SK-N-SH treated with all-trans-retinoic acid at 6 μM for 48 hours (cell line): Measurements from ENCODE around the gene ZFHX3.

ENCODE experiments used
- OSR1 ChIP-seq: fragments of 250-450 bp; sonication (Bioruptor Pico); IDR thresholded peaks from 2 replicates; pipeline ENCODE4 v1.8.0; 2022; ENCODE audit warnings: moderate library complexity, mild to moderate bottlenecking, inconsistent platforms
- PATZ1 ChIP-seq: fragments of 250-450 bp; sonication (Bioruptor Pico); IDR thresholded peaks from 2 replicates; pipeline ENCODE4 v1.8.0; 2020; ENCODE audit warnings: mild to moderate bottlenecking, moderate library complexity, borderline replicate concordance
- TCF4 ChIP-seq: fragments of 250-450 bp; sonication (Bioruptor Pico); IDR thresholded peaks from 2 replicates; pipeline ENCODE4 v1.8.0; 2021; ENCODE audit warnings: mild to moderate bottlenecking, moderate library complexity, borderline replicate concordance
- TOX ChIP-seq: fragments of 250-450 bp; sonication (Bioruptor Pico); IDR thresholded peaks from 2 replicates; pipeline ENCODE4 v1.8.0; 2021; ENCODE audit warnings: mild to moderate bottlenecking, moderate library complexity, borderline replicate concordance
- ZFP3 ChIP-seq: fragments of 250-450 bp; sonication (Bioruptor Pico); IDR thresholded peaks from 2 replicates; pipeline ENCODE4 v1.5.0; 2020; ENCODE audit warnings: mild to moderate bottlenecking, moderate library complexity
- ZNF70 ChIP-seq: fragments of 450-650 bp; formaldehyde crosslinking; IDR thresholded peaks from 2 replicates; pipeline ENCODE4 v1.5.0; 2020; ENCODE audit warnings: mild to moderate bottlenecking, moderate library complexity

DNA sequence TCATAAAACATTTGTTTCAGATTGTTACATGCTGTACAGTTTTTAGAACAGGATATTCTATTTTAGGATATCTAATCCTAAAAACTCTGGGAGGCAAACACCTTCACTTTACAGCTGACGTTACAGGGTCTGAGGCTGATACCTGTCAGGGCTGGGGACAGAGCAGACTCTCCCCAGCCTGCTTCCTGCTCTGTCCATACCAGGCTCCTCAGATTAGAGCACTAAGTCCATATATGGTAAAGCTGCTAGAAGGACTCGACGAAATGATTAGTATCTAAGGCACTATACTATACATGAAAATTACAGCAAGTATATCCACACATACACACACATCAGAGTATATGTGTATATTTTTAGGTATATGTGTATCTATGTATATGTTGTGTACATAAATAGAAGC is 125.2 kb downstream of the ZFHX3 start:
- no peak for TF ChIP-seq TOX (CRISPR knock-in tag)
- TF ChIP-seq OSR1 (CRISPR knock-in tag): no peak
- TF ChIP-seq ZFP3 (CRISPR knock-in tag): no peak
- TF ChIP-seq PATZ1 (CRISPR knock-in tag): no peak
- no peak for TF ChIP-seq TCF4
- no peak for TF ChIP-seq ZNF70 (CRISPR knock-in tag)
